Fibroblast of lung (primary cell): ENCODE measurements around the gene VTI1A. TPM values are rescaled to one million over a fixed set of nuclear protein-coding genes. Genes with fewer than 3 reads are reported as not detected.

ENCODE experiments used
- DNase-seq, 2 donors: peaks; one replicate each; pipeline versions ENCODE4 v3.0.0 to v3.0.0-alpha.2; 2010; ENCODE audit warnings: low read depth in 2 of 2
- H2AFZ ChIP-seq: 2 replicates; pipeline ENCODE4 v1.5.1; 2012; ENCODE audit warnings: low read length, control low read depth, inconsistent platforms
- H3K27ac ChIP-seq: 2 replicates; pipeline ENCODE4 v1.5.1; 2011; ENCODE audit warnings: low read length, control low read depth; ENCODE audit not compliant: insufficient read depth
- H3K27me3 ChIP-seq: 2 replicates; pipeline ENCODE4 v1.5.1; 2011; ENCODE audit warnings: mild to moderate bottlenecking, low read length; ENCODE audit not compliant: control insufficient read depth, insufficient read depth
- H3K36me3 ChIP-seq: 2 replicates; pipeline ENCODE4 v1.5.1; 2011; ENCODE audit warnings: low read length; ENCODE audit not compliant: control insufficient read depth, insufficient read depth
- H3K4me1 ChIP-seq: 2 replicates; pipeline ENCODE4 v1.5.1; 2011; ENCODE audit warnings: low read length; ENCODE audit not compliant: control insufficient read depth, insufficient read depth; ENCODE audit errors: extremely low read depth
- H3K4me2 ChIP-seq: 2 replicates; pipeline ENCODE4 v1.5.1; 2011; ENCODE audit warnings: low read length, control low read depth; ENCODE audit not compliant: insufficient read depth; ENCODE audit errors: extremely low read depth
- H3K4me3 ChIP-seq, 4 experiments: fragments of 200-600 bp in 1 of 4; sonication (generic) in 1 of 4; replicated peaks in 1 of 4; 2 replicates each; pipeline ENCODE4 v1.5.1; 2011 to 2016; ENCODE audit warnings: low read length in 4 of 4, low read depth in 3 of 4, mild to moderate bottlenecking in 3 of 4, control low read depth in 2 of 4, inconsistent platforms in 1 of 4, mixed read lengths in 1 of 4; ENCODE audit not compliant: insufficient read depth in 1 of 4; ENCODE audit errors: control extremely low read depth in 1 of 4
- H3K79me2 ChIP-seq: 2 replicates; pipeline ENCODE4 v1.5.1; 2012; ENCODE audit warnings: mild to moderate bottlenecking, low read length, inconsistent platforms; ENCODE audit not compliant: control insufficient read depth, insufficient read depth
- H3K9ac ChIP-seq: 2 replicates; pipeline ENCODE4 v1.5.1; 2011; ENCODE audit warnings: mild to moderate bottlenecking, low read length, control low read depth; ENCODE audit not compliant: insufficient read depth
- H3K9me3 ChIP-seq: 2 replicates; pipeline ENCODE4 v1.5.1; 2012; ENCODE audit warnings: low read depth, low read length; ENCODE audit not compliant: control insufficient read depth, insufficient read depth
- H4K20me1 ChIP-seq: 2 replicates; pipeline ENCODE4 v1.5.1; 2011; ENCODE audit warnings: low read length; ENCODE audit not compliant: control insufficient read depth, insufficient read depth; ENCODE audit errors: extremely low read depth
- CTCF ChIP-seq, 2 donors: IDR thresholded peaks in 1 of 2; conservative IDR thresholded peaks in 1 of 2; 1 replicate in 1 of 2; 2 replicates in 1 of 2; pipeline ENCODE4 v1.5.1; 2011 to 2012; ENCODE audit warnings: low read length in 2 of 2, control low read depth in 1 of 2, inconsistent platforms in 1 of 2, low read depth in 1 of 2, mild to moderate bottlenecking in 1 of 2
- EZH2 ChIP-seq: IDR thresholded peaks from 2 replicates; pipeline ENCODE4 v1.5.1; 2012; ENCODE audit warnings: low read length, control low read depth, mild to moderate bottlenecking; ENCODE audit errors: missing control alignments
- polyA plus RNA-seq, 2 donors: library from polyadenylated mRNA; depleted of rRNA in 1 of 2; stranded (reverse) in 1 of 2; unstranded in 1 of 2; fragments of >200 nt; gene quantifications; 2 replicates each; pipeline ENCODE4 v1.2.1, GENCODE V29; 2011 to 2012; ENCODE audit warnings: missing spikeins in 1 of 2
- total RNA-seq: library from RNA; depleted of rRNA; stranded (reverse); fragments of >200 nt; gene quantifications from 2 replicates; pipeline ENCODE4 v1.2.1, GENCODE V29; 2014

Gene VTI1A
- total and polyA plus RNA-seq, 2 donors (not counting 1 experiment from before 2014, with no cell fraction given): 19.1 to 30.9 TPM

- H3K9ac ChIP-seq: no peak overlapping the region
- no peaks in the 10 kb centered on the region for H3K79me2 ChIP-seq
- no peak overlapping the region for H3K27ac ChIP-seq
- TF ChIP-seq CTCF (conservative IDR thresholded peaks at IDR 0.05 in 1 of 2, IDR thresholded peaks at IDR 0.05 in 1 of 2; ENCODE audit: low read depth in 1 of 2, low read length in 2 of 2) (no peak), EZH2 (no peak)
- H3K36me3 ChIP-seq: no peaks in the 10 kb centered on the region
- DNase-seq: no peak
- no peak overlapping the region for H3K4me3 ChIP-seq
- H3K4me2 ChIP-seq: no peak overlapping the region
- H3K9me3 ChIP-seq: no peaks in the 10 kb centered on the region
- H3K27me3 ChIP-seq: no peaks in the 10 kb centered on the region
- no peaks in the 10 kb centered on the region for H3K4me1 ChIP-seq
- H4K20me1 ChIP-seq: no peaks in the 10 kb centered on the region
- no peak overlapping the region for H2AFZ ChIP-seq
These were observed 401.2 kb downstream of the VTI1A start for GRCh38 chr10:112848228-112848627.

GRCh38 chr10:112848868-112849430 lies 401.9 kb downstream of the VTI1A start:
- H2AFZ ChIP-seq: no peak overlapping the region
- H3K27ac ChIP-seq: no peak overlapping the region
- DNase-seq: no peak
- H3K9me3 ChIP-seq: no peaks in the 10 kb centered on the region
- no peaks in the 10 kb centered on the region for H3K4me1 ChIP-seq
- no peak for TF ChIP-seq EZH2
- TF ChIP-seq CTCF (conservative IDR thresholded peaks at IDR 0.05 in 1 of 2, IDR thresholded peaks at IDR 0.05 in 1 of 2; ENCODE audit: low read depth in 1 of 2, low read length in 2 of 2): no peak
- no peaks in the 10 kb centered on the region for H4K20me1 ChIP-seq
- no peaks in the 10 kb centered on the region for H3K36me3 ChIP-seq
- H3K9ac ChIP-seq: no peak overlapping the region
- H3K27me3 ChIP-seq: no peaks in the 10 kb centered on the region
- H3K4me2 ChIP-seq: no peak overlapping the region
- no peaks in the 10 kb centered on the region for H3K79me2 ChIP-seq
- H3K4me3 ChIP-seq: no peak overlapping the region

GRCh38 chr10:112849546-112849945 lies 402.5 kb downstream of the VTI1A start:
- H3K9me3 ChIP-seq: no peaks in the 10 kb centered on the region

More at GRCh38 chr10:112849546-112849945, 402.5 kb downstream of the VTI1A start:
- Histone ChIP-seq H3K79me2 (no peaks in the 10 kb centered on the region), H3K4me2 (no peak overlapping the region), H2AFZ (no peak overlapping the region), H3K9ac (no peak overlapping the region), H3K4me3 (no peak overlapping the region), H3K4me1 (no peaks in the 10 kb centered on the region), H3K27ac (no peak overlapping the region), H3K36me3 (no peaks in the 10 kb centered on the region), H4K20me1 (no peaks in the 10 kb centered on the region), H3K27me3 (no peaks in the 10 kb centered on the region)
- TF ChIP-seq EZH2: no peak
- no peak for TF ChIP-seq CTCF (conservative IDR thresholded peaks at IDR 0.05 in 1 of 2, IDR thresholded peaks at IDR 0.05 in 1 of 2; ENCODE audit: low read depth in 1 of 2, low read length in 2 of 2)
- DNase-seq: no peak
